Bone marrow (tissue), 2 donors: Measurements from ENCODE around the gene F3.

ENCODE experiments used
- DNase-seq, 2 donors: peaks; one replicate each; lab custom pipeline; 2025; lab: John Stamatoyannopoulos, UW

Gene F3

DNA sequence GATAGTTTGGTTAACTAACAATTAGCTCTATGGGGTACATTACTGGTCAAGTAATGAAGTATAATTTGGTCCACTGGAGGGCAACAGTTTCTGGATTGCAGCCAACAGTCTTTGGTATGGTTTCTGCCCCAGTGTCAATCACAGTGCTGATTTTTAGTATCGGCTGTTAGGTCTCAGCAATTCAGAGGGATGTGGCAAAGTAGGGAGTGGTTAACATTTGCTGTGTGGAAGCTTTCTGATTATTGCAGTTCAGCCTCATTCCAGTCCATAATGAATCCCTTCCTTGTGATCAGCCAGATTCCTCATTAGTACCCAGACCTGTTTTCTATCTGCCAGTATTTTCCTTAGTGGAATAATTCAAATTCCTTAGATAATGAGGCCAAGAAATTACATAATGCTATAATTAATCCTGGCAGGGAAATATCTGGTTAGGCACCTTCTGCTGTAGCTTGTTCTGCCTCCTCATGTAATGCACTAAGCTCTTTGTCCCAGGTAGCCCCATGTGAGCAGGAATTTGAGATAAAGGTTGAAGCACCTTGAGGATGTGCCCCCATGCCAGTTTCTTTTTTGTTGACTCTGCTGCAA, 14.0 kb downstream of the F3 start:
- no peak for DNase-seq

DNA sequence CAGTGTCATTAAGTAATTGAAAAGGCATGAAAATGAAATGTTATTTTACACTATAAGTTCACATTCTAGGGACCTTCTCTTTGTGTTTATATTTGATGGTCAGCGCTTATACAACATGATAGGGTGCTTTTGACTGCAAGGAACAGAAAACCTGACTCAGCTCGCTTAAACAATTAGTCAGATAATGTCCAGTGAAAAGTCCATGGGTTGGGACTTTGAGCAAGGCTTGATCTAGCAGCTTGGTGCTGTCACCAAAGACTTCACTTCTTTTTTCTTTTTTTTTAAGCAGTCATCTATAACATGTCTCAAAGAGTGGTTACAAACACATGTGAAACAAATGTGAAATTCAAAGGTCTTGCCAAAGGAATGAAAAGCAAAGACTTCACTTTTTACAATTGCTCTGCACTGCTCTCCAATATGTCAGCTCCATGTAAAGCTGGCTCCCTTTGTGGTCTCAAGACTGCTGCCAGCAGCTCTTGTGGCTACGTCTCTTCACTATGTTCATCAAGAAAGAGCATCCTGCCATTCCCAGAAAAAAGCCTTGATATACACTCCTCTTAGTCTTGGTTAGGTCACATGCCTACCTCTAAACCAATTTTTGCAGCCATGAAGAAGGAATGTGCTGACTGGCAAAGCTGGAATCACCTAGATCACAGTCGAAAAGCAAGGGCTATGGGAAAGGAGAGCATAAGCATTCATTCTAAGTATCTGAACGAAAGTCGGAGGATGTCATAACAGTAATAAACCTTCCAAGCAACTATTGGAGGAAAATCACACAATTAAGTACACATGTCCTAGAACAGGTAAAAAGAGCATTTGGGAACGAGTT, 15.2 kb downstream of the F3 start:
- DNase-seq = no peak

DNA sequence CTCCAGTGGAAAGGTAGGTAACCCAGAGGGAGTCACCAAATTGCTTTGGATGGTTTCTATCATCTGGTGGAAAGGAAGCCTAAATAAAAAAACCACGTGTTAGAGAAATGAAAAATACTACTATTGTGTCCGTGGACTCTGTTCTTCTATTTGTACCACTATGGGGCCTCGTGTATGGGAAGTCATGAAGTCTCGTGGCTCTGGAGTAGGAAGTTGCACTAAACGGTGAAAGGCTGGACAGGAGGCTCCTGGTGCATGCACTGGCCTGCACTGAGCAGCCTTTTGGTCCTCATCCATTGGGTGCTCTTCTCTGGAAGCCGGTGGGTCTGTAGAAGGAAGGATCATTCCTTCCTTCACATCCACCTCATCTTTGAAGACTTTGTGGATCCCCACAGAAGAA, 17.0 kb downstream of the F3 start:
- no peak for DNase-seq

DNA sequence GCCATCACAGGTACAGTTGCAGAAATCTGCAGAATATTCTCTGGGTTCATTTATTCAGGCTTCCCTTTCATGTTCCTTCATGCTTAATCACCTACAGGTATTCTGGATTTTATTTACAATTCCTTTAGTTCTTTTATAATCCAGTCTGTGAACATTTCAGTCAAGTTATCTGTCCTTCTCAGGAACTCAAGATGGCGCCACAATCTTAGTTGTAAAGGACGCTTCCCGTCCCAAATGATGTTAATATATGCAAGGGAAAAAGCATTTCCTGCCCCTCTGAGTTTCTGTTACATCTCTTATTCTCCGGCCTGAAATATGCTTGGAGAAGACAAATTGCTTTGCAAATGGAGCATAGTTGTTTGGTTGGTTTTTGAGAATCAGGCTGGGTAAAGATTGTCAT, 19.3 kb downstream of the F3 start:
- DNase-seq = no peak

DNA sequence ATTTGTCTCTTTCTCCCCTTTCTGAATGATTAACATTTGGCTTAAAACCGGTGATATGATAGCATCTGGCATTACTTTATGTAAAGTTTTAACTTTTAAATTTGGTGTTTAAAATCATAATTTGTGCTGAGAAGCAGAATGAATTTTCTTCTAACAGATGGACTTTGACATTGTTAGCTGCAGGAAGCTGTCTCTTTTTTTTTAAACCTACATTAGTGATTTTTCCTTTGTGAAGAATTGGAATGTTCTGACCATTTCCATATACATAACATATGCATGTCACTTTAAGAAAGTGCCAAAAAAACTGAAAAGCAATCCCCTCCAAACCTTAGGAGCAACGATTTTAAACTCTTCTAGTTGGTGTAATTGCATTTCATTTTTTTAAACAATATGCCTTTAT, 22.2 kb downstream of the F3 start:
- DNase-seq = no peak

DNA sequence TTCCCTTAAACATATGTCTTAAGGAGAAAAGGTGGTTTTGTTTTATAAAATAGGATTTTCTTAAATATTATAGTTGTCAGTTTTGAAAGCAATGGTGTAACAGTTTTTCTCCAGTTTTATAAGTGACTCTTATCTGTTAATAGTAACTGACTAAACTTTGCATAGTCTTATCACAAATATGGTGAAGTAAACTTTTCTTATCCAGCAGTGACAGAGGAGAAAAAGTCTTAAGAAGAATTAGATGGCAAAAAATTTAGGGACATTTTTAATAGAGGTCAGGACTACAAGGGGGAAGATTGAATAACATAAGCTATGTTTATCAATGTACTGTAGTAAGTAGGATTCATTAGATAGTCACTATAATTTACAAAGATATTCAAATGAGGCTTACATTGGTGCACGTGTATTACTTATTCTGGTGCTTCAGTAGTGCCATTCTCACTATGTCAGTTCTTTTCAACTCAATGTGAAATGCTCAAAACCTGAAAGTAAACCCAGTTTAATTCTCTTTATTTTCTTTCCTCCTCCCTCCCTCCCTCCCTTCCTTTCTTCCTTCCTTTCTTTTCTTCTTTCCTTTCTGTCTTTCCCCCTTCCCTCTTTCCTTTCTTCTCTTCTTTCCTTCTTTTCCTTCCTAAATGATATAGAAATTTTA, 26.1 kb downstream of the F3 start:
- DNase-seq = no peak

DNA sequence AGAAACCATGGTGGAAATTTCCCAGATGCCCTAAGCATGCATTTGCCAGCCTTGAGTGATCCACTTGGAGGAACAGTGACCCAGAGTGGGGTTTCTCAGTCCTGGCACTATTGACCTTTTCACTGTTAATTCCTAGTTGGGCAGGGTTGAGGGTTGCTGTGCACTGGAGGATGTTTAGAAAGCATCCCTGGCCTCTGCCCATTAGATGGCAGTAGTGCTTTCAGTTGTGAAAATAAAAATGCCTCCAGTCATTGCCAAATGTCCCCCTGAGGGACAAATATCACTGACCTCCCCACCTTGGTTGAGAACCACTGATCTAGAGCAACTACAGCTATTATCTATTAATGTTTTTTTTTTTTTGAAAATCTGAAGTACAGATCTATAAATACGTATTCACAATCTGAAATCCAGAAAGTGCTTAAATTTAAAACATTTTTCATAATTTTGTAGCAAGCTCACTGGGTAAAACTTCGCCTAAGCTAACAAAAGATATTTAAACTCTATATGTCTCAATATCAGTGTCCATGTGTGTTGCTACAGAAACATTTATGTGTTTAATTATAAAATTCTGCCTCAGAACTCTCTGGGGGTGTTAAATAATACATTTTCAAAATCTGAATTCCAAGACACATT, 27.3 kb downstream of the F3 start:
- peak in 1 of 2 donors; percentile 17 for DNase-seq

DNA sequence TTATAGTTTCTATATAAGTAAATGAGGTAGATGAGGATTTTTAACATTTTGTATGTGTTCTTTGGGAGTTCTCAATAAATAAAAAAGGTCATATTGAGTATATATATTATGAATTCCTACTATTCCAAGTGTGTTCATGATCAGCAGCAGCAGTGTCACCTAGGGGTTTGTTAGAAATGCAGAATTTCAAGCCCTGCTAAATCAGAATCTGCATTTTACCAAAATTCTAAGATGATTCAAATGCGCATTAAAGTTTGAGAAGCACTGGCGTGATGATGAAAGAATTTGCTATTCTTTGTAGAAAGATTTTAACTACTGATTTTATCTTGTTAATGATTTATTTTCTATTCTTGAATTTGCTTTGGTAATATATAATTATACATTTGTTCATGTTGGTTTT, 28.7 kb downstream of the F3 start:
- DNase-seq = no peak

DNA sequence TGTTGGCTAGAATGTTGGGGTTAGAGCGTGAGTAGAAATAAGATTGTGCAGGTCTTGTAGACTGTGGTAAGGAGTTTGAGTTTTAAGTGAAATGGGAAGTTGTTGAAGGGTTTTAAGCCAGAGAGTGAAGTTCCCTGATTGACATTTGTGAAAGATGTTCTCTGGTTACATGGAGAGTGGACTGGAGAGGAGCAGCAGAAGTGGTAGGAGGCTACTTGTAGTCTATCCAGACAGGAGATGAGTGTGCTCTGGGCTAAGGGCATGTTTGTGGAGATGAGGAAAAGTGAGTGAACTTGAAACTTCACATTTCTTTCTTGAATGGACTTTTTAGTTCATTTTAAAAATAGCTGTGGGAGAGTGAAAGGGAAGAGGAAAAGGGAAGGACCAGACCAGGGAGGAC, 37.0 kb downstream of the F3 start:
- no peak for DNase-seq

DNA sequence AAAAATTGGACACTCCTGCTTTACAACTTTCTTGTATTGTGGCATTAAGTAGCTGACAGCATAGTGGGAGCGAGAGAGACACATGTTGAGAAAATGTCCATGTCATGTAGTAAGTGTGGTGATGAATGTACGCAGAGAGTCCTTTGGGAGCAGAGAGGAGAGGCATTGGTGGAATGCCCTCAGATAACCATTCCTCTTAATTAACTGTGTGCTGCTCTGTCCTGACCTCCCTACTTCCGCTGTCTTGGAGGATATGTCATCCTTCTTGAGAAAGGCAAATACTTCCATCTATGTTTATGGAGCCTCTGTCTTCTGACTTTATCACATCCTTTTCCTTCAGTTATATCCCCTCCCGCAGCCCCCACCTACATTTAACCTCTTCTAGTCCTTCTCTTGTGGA, 38.4 kb downstream of the F3 start:
- no peak for DNase-seq

DNA sequence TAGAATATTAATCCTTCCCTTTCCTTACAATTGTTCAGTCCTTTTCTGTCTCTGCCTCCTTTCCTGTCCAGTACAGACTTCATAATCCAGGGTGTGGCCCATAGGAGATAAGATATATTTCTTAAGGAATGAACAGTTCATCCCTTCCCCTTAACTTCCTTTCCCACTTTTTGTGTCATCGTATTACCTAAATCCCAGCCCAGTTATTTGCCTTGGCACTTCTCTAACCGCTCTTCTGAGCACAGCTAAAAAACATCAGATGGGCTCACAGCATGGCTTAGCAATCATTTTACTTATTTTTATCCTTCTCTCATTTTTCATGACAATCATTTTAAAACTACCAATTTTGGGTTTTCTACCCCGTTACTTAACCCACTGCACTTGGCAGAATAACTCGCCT, 39.6 kb downstream of the F3 start:
- no peak for DNase-seq

DNA sequence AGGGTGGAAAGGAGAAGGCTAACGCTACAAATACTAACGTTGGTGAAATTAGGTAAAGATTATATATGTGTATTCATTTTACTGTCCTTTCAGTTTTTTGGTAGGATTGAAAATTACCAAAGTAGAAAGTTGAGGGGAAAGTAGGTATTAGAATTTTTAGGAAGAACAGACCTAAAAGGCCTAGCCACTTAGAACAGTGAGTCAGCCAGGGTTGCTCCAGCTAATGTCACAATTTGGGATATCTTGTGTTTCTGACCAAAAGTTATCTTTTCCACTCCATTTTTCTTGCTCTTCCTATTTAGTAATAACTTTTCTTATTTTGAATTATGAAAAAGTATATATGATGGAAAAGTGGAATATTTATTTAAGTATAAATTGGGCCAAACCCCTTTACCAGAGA, 40.1 kb downstream of the F3 start:
- DNase-seq = no peak

DNA sequence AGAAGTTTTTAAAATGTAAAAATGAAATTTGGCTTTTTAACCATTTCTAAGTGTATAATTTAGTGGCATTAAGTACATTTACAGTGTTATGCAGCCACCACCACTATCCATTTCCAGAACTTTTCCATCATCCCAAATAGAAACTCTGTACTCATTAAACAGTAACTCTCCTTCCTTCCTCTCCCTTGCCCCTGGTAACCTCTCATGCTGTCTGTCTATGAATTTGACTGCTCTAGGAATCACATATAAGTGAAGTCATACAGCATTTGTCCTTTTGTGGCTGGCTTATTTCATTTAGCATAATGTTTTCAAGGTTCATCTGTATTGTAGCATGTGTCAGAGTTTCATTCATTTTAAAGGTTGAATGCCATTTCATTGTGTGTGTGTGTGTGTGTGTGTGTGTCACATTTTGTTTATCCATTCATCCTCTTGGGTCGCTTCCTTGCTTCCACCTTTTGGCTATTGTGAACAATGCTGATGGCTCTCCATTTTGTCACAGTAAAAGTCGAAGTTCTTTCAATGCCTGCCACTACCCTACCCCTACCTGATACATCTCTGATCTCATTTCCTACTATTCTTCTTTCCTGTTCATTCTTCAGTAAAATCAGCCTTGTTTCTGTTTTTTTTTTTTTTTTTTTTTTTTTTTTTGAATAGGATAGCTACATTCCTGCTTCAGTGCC, 45.3 kb downstream of the F3 start:
- DNase-seq = no peak

DNA sequence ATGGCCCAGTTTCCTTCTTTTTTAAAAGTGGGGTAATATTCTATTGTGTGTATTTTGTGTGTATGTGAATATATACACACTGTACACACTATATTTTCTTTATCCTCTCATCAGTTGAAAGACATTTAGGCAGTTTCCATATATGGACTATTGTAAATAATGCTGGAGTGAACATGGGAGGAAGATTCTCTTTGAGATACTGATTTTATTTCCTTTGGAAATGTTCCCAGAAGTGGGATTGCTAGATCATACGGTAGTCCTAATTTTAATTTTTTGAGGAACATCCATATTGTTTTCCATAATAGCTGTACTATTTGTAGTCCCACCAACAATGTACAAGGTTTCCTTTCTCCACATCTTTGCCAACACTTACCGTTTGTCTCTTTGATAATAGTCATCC, 51.0 kb downstream of the F3 start:
- no peak for DNase-seq

DNA sequence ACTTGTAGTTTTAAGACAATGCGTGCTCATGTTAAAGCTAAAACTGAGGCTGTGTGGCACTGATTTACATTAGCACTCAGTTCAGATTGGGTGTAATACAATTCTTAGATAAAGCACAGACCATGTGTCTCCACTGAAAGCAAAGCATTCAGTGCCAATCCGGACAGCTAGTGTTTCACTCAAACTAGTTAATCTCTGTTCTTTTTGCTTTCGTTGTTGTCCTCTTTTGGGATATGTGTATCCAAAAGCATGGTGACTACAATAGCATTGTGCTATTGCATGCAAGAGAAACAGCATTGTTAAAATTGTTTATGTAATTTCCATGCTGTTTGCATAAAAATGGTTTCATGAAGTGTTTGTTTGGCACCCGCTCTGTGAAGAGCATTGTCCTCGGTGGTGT, 54.6 kb downstream of the F3 start:
- no peak for DNase-seq

DNA sequence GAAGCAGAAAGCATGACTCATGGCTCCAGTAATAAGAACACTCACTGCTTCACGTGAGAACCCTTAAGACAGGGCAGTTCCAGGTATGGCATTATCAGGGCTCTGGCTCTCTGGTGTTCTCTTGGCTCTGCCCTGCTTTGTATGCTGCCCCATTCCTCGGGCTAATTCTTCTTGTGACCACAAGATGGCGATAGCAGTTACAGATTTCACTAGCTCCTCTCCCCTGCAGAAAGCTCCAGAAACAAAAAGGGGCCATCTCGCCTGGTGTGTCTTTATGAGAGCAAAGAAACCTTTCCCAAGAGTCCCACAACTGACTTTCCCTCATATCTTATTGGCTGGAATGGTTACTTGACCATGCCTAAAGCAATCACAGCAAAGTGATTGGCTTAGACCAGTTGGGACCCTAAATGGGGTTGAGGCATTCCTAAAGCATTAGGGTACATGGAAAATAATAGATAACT, 60.1 kb downstream of the F3 start:
- peak in 1 of 2 donors; percentile 42 for DNase-seq

DNA sequence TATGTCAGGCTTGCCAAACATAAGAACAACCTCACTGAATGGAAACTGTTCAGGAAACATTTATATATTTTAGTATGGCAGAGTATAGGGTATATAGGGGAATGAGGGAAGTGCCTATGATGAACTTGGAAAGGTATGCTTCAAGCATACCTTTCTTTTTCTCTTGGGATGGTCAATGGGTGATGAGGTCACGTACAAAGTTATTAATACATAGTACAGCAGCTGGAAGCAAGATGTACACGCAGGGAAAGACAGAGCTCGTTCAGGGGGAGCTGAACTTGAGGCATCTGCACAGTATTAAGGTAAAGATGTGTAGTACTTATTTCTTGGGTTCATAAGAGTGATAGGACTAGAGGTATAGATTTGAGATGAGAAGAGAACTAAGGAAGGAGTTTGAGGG, 61.9 kb downstream of the F3 start:
- no peak for DNase-seq
